ENCODE data around the gene COX6A2. TPM values are rescaled to one million over a fixed set of nuclear protein-coding genes. Genes with fewer than 3 reads are reported as not detected.
A peak's percentile ranks its signal among the peaks of the same experiment; 100 is the strongest.

The COX6A2 gene
- total RNA-seq, 1 donor, result not detected

DNA sequence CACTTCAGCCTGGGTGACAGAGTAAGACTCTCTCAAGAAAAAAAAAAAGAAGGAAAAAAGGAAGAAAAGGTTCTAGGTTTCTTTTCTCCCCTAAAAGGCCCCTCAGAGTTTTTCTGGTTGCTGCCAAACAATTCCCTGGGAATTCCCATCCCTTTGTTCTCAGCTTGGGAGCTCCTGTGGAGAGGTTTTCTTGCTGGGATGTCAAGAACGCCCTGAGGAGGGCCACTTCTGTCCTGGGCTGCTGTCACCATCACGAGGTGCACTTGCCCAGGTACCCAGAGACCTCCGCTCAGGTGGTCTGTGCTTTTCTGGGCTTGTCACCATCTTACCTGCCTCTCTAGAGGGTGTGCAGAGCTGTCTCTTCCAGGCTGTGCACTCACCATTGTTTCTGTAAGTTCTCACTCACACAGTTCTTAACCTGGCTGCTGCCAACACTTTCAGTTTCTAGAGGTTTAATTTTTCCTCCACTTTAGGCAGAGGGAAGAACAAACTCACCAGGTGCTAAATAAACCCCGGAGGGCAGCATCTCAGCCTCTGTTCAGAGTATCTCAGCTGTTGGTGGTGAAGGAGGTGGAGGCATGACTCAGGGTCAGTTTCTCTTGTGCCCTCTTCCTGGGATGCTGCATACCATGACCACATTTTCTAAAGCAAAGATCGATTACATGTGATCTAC, 2.4 kb upstream of the COX6A2 start:
- no peaks in the 10 kb centered on the region for H3K4me1 ChIP-seq (ENCODE audit: insufficient read depth, low read length)
- H3K4me3 ChIP-seq (ENCODE audit: insufficient read depth, low read length), result no peak overlapping the region
- peaks cover 11% of the 10 kb centered on the region for H3K27me3 ChIP-seq (ENCODE audit: insufficient read depth, low read length)
- H3K79me2 ChIP-seq (ENCODE audit: insufficient read depth, low read length), result no peaks in the 10 kb centered on the region
- no peak overlapping the region for H2AFZ ChIP-seq (ENCODE audit: low read length)
- DNase-seq (ENCODE audit: insufficient read length, low spot score, missing footprints), result no peak
- H3K36me3 ChIP-seq (ENCODE audit: insufficient read depth, low read length), result no peaks in the 10 kb centered on the region
- no peaks in the 10 kb centered on the region for H3K9me3 ChIP-seq (ENCODE audit: low read depth, low read length)
- TF ChIP-seq, protein P1, sequence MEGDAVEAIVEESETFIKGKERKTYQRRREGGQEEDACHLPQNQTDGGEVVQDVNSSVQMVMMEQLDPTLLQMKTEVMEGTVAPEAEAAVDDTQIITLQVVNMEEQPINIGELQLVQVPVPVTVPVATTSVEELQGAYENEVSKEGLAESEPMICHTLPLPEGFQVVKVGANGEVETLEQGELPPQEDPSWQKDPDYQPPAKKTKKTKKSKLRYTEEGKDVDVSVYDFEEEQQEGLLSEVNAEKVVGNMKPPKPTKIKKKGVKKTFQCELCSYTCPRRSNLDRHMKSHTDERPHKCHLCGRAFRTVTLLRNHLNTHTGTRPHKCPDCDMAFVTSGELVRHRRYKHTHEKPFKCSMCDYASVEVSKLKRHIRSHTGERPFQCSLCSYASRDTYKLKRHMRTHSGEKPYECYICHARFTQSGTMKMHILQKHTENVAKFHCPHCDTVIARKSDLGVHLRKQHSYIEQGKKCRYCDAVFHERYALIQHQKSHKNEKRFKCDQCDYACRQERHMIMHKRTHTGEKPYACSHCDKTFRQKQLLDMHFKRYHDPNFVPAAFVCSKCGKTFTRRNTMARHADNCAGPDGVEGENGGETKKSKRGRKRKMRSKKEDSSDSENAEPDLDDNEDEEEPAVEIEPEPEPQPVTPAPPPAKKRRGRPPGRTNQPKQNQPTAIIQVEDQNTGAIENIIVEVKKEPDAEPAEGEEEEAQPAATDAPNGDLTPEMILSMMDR (IDR thresholded peaks at IDR 0.05; ENCODE audit: extremely low read depth, low read depth, low read length), result no peak
- H3K4me2 ChIP-seq (ENCODE audit: insufficient read depth, low read length), result no peak overlapping the region
- no peak overlapping the region for H3K27ac ChIP-seq (ENCODE audit: low read depth, low read length)
- H4K20me1 ChIP-seq (ENCODE audit: insufficient read depth, low read length), result no peaks in the 10 kb centered on the region

DNA sequence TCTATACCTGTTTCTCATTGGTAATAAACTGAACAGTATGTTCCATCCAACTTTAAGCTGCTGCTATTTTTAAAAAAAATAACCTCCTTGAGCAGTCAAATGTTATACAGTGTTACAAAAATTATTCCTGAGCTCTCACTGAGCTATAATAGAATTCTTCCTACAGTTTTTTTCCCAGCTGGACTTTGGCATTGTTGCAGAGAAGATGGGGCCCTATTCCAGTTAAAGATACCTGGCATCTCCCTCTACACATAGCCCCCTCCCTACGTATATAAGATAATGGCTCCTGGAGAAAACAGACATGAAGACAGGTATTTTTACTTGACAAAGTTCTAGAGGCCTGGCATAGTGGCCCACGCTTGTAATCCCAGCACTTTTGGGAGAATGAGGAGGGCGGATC, 1.6 kb upstream of the COX6A2 start:
- H3K36me3 ChIP-seq (ENCODE audit: insufficient read depth, low read length), result no peaks in the 10 kb centered on the region
- no peaks in the 10 kb centered on the region for H3K4me1 ChIP-seq (ENCODE audit: insufficient read depth, low read length)
- H3K4me3 ChIP-seq (ENCODE audit: insufficient read depth, low read length), result no peak overlapping the region
- no peak overlapping the region for H2AFZ ChIP-seq (ENCODE audit: low read length)
- no peaks in the 10 kb centered on the region for H3K9me3 ChIP-seq (ENCODE audit: low read depth, low read length)
- TF ChIP-seq, protein P1 (IDR thresholded peaks at IDR 0.05; ENCODE audit: extremely low read depth, low read depth, low read length), result no peak
- no peak overlapping the region for H3K27ac ChIP-seq (ENCODE audit: low read depth, low read length)
- no peak overlapping the region for H3K4me2 ChIP-seq (ENCODE audit: insufficient read depth, low read length)
- no peaks in the 10 kb centered on the region for H4K20me1 ChIP-seq (ENCODE audit: insufficient read depth, low read length)
- peaks cover 11% of the 10 kb centered on the region for H3K27me3 ChIP-seq (ENCODE audit: insufficient read depth, low read length)
- no peaks in the 10 kb centered on the region for H3K79me2 ChIP-seq (ENCODE audit: insufficient read depth, low read length)
- DNase-seq (ENCODE audit: insufficient read length, low spot score, missing footprints), result no peak

DNA sequence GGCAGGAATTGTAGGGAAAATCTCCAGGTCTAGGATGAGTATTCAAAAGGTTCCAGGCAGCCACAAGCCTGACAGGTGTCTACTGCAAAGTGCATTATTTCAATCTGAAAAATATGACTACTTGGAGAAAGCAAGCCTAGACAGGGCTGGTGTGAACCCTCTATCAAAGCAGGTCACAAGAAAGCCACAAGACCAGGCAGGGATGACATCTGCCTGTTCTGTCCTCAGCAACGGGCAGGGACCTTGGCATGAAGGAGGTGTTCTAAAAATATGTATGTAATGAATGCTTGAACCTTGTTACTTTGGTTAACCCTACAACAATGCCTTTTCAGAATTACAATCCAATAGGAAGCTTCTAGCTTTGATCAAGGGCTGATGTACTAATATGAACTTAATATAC, 1.2 kb upstream of the COX6A2 start:
- H3K4me2 ChIP-seq (ENCODE audit: insufficient read depth, low read length), result no peak overlapping the region
- H3K27me3 ChIP-seq (ENCODE audit: insufficient read depth, low read length), result peaks cover 11% of the 10 kb centered on the region
- no peak overlapping the region for H3K4me3 ChIP-seq (ENCODE audit: insufficient read depth, low read length)
- no peaks in the 10 kb centered on the region for H3K79me2 ChIP-seq (ENCODE audit: insufficient read depth, low read length)
- no peaks in the 10 kb centered on the region for H3K9me3 ChIP-seq (ENCODE audit: low read depth, low read length)
- no peaks in the 10 kb centered on the region for H3K36me3 ChIP-seq (ENCODE audit: insufficient read depth, low read length)
- no peaks in the 10 kb centered on the region for H4K20me1 ChIP-seq (ENCODE audit: insufficient read depth, low read length)
- DNase-seq (ENCODE audit: insufficient read length, low spot score, missing footprints), result no peak
- no peak overlapping the region for H3K27ac ChIP-seq (ENCODE audit: low read depth, low read length)
- TF ChIP-seq, protein P1 (IDR thresholded peaks at IDR 0.05; ENCODE audit: extremely low read depth, low read depth, low read length), result no peak
- no peak overlapping the region for H2AFZ ChIP-seq (ENCODE audit: low read length)
- no peaks in the 10 kb centered on the region for H3K4me1 ChIP-seq (ENCODE audit: insufficient read depth, low read length)

DNA sequence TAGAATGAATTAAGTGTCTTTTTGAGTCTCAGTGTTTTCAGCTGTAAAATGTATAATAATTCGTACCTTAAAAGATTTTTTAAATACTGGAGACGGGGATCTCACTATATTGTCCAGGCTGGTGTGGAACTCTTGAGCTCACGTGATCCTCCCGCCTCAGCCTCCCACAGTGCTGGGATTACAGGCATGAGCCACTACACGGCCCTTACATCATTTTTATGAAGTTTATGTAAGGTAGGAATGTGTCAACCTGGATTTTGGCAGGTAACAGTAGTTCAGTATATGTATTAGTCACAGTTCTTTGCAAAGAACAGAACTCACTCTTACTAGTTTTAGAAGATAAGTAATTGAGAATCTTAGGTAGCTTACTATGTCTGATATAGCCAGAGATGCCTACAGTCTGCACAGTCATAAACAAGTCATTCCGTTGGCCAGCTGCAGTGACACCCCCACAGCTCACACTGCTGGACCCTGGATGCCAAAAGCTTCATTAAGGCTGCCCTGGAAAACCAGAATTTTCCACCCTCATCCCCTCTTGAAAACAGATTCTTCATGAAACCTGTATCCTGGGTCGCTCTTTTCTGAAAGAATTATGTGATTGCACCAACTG, 583 bp upstream of the COX6A2 start:
- no peak overlapping the region for H3K27ac ChIP-seq (ENCODE audit: low read depth, low read length)
- H2AFZ ChIP-seq (ENCODE audit: low read length), result no peak overlapping the region
- H3K27me3 ChIP-seq (ENCODE audit: insufficient read depth, low read length), result peaks cover 11% of the 10 kb centered on the region
- no peaks in the 10 kb centered on the region for H3K9me3 ChIP-seq (ENCODE audit: low read depth, low read length)
- TF ChIP-seq, protein P1 (IDR thresholded peaks at IDR 0.05; ENCODE audit: extremely low read depth, low read depth, low read length), result no peak
- H4K20me1 ChIP-seq (ENCODE audit: insufficient read depth, low read length), result no peaks in the 10 kb centered on the region
- no peaks in the 10 kb centered on the region for H3K4me1 ChIP-seq (ENCODE audit: insufficient read depth, low read length)
- H3K36me3 ChIP-seq (ENCODE audit: insufficient read depth, low read length), result no peaks in the 10 kb centered on the region
- no peak overlapping the region for H3K4me2 ChIP-seq (ENCODE audit: insufficient read depth, low read length)
- peak; percentile 86 for DNase-seq (ENCODE audit: insufficient read length, low spot score, missing footprints)
- H3K4me3 ChIP-seq (ENCODE audit: insufficient read depth, low read length), result no peak overlapping the region
- no peaks in the 10 kb centered on the region for H3K79me2 ChIP-seq (ENCODE audit: insufficient read depth, low read length)

Data from osteoblast (primary cell).